CD4-positive, alpha-beta T cell treated with Interleukin-4 for 4 hours (primary cell): ENCODE results near the gene DPYSL3.

Experiments used
- DNase-seq: peaks from one replicate; pipeline ENCODE4 v3.0.0-alpha.2; 2020

Gene DPYSL3

DNA sequence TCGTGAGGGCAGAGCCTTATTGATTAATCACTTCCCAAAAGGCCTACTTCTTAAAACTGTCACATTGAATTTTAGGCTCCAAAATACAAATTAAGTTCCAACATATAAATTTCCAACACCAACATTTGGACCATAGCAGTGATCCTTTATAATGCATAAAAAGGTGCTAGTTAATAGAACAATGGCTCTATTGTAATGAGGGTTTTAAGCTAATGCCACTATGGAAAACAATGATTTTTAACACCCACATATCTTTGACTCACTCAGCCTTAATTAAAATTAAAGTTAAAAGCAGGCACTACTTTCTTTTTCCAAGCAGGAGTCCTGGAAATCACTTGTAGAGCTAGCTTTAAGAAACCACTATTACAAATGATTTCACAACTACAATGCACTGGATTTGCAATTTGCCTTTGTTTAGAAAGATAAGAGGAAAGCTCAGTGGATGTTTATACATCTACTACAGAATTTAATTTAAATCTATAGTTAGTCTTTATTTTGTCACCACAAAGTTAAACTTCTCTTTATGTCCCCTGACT, 41.8 kb downstream of the DPYSL3 start:
- no peak for DNase-seq

- no peak for DNase-seq
These were observed 43.4 kb downstream of the DPYSL3 start for GRCh38 chr5:147466360-147466980.

GRCh38 chr5:147465747-147466146, 44.1 kb downstream of the DPYSL3 start:
- no peak for DNase-seq

GRCh38 chr5:147464211-147464610, 45.7 kb downstream of the DPYSL3 start:
- DNase-seq = no peak

DNA sequence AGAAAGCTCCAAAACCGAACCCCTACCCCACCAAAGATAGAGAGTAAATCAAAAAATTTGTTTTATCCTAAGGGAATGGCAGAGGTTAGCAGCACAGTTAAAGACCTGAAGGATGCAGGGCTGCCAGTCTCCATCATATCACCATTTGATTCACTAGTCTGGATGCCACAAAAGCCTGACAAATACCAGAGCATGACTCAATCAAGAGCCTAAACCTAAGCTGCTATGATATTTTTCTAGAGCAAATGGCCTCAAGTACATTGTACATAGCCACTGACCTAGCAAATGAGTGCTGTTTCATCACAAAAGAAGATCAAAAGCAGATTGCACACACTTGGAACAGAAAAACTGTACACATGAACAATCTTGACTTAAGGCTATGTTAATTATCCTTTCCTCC, 48.0 kb downstream of the DPYSL3 start:
- DNase-seq = no peak

DNA sequence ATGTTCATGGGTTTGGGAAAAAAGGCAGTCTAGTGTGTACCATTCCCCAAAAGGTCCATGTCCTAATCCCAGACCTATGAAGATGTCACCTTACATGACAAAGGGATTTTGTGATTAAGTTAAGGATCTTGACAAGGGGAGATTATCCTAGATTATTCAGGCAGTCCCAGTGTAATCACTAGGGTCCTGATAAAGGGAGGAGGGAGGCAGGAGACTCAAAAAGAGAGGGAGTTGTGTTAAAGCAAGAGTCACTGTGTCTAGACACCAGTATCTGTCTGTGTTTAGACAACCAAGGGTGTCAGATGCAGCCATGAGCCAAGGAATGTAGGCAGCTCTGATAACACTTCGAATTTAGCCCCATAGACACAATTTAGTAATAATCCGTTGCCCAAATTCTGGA, 49.5 kb downstream of the DPYSL3 start:
- DNase-seq = no peak

- no peak for DNase-seq
These were observed 51.3 kb downstream of the DPYSL3 start for GRCh38 chr5:147458581-147458980.

DNA sequence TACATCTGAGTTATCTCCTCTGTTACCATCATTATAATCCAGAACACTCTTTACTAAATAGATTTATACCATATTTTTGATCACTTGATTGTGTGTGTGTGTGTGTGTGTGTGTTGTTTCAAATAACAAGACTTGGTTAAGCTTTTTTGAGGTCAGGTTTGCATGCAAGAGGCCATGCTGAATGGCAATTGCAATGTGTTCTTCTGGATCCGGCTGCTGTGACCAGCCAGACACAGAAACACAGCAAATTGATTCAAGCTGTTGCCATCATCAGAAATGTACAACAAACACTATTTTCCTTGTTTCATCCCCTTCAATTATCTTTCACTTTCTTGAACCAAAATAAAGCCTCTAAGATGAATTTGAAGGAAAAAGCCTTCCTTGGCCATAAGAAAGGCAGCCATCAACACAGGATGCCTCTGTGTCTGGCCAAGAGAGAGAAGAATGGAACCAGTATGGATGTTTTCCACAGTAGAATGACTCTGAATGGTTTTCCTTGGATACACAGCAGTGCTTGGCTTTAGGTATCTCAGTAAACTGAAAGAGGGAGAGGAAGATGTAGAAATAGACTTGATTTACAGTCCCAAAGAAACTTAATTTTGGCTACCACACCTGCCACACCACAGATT, 53.9 kb downstream of the DPYSL3 start:
- DNase-seq = no peak

DNA sequence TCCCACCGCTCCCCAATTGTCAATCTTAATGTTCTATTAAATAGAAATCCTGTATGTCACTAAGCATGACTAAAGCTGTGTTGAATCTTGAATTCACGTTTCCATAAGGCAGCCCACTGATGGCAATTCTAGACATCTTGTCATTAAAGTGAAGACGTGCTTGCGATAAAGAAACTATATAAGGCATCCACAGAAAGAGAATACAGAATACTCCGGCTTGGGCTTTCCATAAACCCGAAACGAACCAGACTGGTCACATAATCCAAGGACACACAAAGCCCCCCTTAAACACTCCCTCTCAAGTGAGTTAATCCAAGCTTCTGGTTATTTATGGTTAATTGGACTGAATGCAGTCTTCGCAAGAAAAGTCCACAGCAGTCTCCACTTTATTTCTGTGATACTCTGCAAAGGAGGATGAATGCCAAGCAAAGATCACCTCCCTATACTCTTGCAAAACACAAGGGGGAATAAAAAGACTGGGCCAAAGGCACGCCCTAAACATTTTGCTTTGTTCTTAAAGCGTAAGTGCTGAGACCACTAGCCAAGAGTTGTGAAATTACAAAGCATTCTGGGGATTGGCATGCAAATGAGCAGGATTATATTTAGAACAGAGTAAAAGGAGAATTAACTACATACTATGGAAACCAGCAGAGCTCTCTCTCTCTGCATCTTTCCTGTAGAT, 54.7 kb downstream of the DPYSL3 start:
- DNase-seq = no peak

GRCh38 chr5:147453875-147454814, 55.7 kb downstream of the DPYSL3 start:
- peak; percentile 32 for DNase-seq

DNA sequence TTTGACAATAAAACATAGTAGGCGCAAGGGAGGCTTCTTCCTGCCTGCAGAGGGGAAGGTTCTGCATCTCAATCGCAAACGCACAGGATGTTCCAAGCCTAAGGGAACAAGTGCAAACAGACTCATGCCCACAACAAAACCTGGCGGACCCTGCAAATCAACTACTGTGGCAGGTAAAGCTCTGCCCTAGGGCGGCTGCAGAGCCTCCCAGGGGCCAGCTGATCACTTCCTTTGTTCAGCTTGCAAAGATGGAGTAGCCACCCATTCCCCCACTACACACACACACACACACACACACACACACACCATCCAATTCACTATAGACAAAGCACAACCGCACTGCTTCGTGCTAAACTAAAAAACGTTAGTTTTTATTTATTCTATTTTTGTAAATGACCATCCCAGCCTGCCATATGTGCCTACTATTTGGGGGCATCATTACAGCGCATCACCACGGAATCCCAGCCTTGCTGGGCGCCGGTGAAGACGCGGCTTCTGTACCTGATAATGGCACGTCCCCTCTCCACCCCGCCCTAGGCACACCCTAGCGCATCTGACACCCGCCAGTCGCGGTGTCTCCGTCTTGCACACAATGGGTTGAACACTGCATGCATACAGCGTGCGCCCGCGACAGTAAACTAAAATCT, 57.6 kb downstream of the DPYSL3 start:
- DNase-seq = no peak

GRCh38 chr5:147451193-147451592, 58.7 kb downstream of the DPYSL3 start:
- no peak for DNase-seq

GRCh38 chr5:147450606-147451005, 59.3 kb downstream of the DPYSL3 start:
- DNase-seq = no peak

GRCh38 chr5:147448766-147449165, 61.1 kb downstream of the DPYSL3 start:
- no peak for DNase-seq

GRCh38 chr5:147446523-147446922, 63.3 kb downstream of the DPYSL3 start:
- DNase-seq = no peak

GRCh38 chr5:147445917-147446316, 64.0 kb downstream of the DPYSL3 start:
- DNase-seq = no peak

DNA sequence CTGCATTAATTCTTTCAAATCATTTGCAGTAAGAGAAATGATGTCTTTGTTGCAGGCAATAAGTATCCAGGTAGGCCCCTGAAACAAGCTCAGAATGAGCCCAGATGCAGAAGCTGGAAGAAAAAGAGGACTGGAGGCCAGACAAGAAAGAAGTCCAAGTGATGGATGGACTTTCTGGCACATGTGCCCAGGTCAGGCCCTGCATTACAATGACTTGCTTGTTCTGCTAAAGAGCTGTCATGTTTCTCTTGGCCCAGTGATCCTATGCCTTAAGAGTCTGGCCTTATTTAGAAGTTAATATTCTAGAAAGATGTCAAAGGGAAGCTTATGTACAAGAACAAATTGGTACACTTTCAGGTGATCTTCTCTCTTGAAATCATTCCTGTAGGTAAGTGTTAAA, 64.8 kb downstream of the DPYSL3 start:
- DNase-seq = no peak

DNA sequence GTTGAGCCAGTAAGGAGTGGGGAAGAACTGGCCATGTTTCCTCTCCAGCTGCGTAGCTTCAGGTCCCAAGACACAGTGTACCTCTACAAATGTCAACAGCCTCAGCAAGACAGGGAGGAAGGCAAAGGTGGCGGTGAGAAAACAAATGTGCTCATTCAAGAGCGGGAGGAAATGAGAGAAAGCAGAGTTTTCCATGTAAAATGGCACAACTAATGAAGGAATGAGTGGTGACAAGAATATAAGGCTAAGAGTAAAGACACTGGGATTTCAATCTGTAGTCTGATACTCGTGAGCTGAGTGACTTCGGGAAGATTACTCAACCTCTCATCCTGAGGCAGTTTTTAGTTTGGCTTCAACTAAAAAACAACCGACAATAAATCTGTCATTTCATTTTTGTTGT, 67.6 kb downstream of the DPYSL3 start:
- DNase-seq = no peak

GRCh38 chr5:147441191-147441695, 68.6 kb downstream of the DPYSL3 start:
- DNase-seq = no peak

DNA sequence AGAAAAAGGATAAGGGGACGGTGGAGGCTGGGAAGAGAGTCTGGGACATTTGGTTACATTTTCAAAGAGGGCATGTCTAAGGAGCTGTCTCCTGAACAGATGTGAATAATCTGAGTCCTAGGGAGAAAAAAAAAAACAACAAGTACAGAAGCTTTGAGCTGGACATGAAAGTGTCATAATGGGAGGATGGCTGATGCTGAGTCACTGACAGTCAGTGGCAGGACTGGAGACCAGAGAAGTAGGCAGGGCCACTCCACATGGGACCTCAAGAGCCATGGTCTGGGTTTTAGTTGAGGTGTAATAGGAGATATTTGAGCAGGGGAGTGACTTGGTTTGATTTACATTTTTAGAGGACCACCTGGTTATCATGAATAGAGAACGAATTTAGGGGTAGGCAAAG, 70.6 kb downstream of the DPYSL3 start:
- DNase-seq = no peak

DNA sequence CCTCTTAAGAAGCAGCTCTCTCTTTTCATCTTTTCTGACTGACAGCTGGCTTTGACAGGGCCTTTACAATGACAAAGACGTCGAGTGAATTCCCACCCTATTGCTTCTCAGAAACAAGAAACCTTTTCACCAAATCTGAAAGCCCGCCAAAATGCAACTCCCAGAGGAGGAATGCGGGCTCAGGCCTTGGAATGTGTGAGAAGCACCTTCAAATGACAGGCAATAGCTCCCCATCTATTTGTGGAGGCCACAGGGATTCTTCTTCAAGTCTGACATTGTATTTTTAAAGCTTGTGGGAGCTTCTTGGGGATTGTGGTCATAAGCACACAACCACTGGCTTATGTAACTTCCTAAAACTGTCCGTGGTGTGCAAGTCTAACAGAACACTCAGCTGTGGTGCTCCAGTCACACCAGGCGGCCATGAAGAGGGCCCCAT, 72.7 kb downstream of the DPYSL3 start:
- no peak for DNase-seq

- DNase-seq = no peak
These were observed 73.3 kb downstream of the DPYSL3 start for GRCh38 chr5:147436596-147436995.
